Endothelial cell of umbilical vein (primary cell): Measurements from ENCODE around the gene KPTN. TPM values are rescaled to one million over a fixed set of nuclear protein-coding genes. Genes with fewer than 3 reads are reported as not detected.

Experiments
- BruUV-seq: library from RNA; stranded (reverse); fragments of 400-500 nt; replicated peaks from 2 replicates; lab custom pipeline; 2021; lab: Mats Ljungman, UMichigan
- CTCF ChIA-PET: fragments of 300-600, 350-600 bp; sonication (Branson Sonifier 250); formaldehyde crosslinking; loops from one replicate; lab custom pipeline; 2021; ENCODE audit warnings: antibody characterized with exemption, inconsistent platforms; lab: Charles Lee
- POLR2A ChIA-PET: fragments of 300-600, 350-600 bp; sonication (Branson Sonifier 250); formaldehyde crosslinking; loops from one replicate; lab custom pipeline; 2021; ENCODE audit warnings: antibody characterized with exemption, inconsistent platforms; lab: Charles Lee
- DNase-seq: peaks from one replicate; pipeline ENCODE4 v3.0.0-alpha.2; 2011; ENCODE audit warnings: low read depth, low spot score
- FAIRE-seq: peaks from 2 replicates; lab custom pipeline; 2011; peaks lifted over from hg19 to GRCh38; lab: Jason Lieb, UNC
- H2AFZ ChIP-seq: 2 replicates; pipeline ENCODE4 v1.6.0; 2012; ENCODE audit warnings: low read depth, low read length, control low read depth, inconsistent platforms
- H3K27ac ChIP-seq: 2 replicates; pipeline ENCODE4 v1.5.1; 2011; ENCODE audit warnings: low read depth, mild to moderate bottlenecking, control low read depth, low read length, moderate library complexity; ENCODE audit not compliant: insufficient read depth
- H3K27me3 ChIP-seq, 2 experiments: 2 replicates each; pipeline versions ENCODE4 v1.6.0 to v1.6.1; 2011; ENCODE audit warnings: low read length in 2 of 2, mixed read lengths in 1 of 2; ENCODE audit not compliant: control insufficient read depth in 2 of 2, insufficient read depth in 2 of 2
- H3K36me3 ChIP-seq, 2 experiments: 2 replicates in 1 of 2; 3 replicates in 1 of 2; pipeline ENCODE4 v1.5.1; 2011; ENCODE audit warnings: low read length in 2 of 2, mild to moderate bottlenecking in 1 of 2, moderate library complexity in 1 of 2; ENCODE audit not compliant: control insufficient read depth in 2 of 2, insufficient read depth in 2 of 2; ENCODE audit errors: extremely low read depth in 1 of 2
- H3K4me1 ChIP-seq: 3 replicates; pipeline ENCODE4 v1.5.1; 2011; ENCODE audit warnings: mild to moderate bottlenecking, low read length; ENCODE audit not compliant: control insufficient read depth, insufficient read depth; ENCODE audit errors: extremely low read depth
- H3K4me2 ChIP-seq: 2 replicates; pipeline ENCODE4 v1.6.1; 2011; ENCODE audit warnings: low read length, control low read depth, mixed read lengths; ENCODE audit not compliant: insufficient read depth
- H3K4me3 ChIP-seq, 3 experiments: fragments of 200-600 bp in 1 of 3; sonication (generic), shearing (Covaris generic) in 1 of 3; replicated peaks in 1 of 3; 2 replicates each; pipeline ENCODE4 v1.5.1; 2011 to 2016; ENCODE audit warnings: control low read depth in 3 of 3, low read length in 3 of 3, mild to moderate bottlenecking in 2 of 3, inconsistent platforms in 1 of 3, low read depth in 1 of 3, moderate library complexity in 1 of 3; ENCODE audit not compliant: insufficient read depth in 1 of 3
- H3K79me2 ChIP-seq: 2 replicates; pipeline ENCODE4 v1.6.0; 2012; ENCODE audit warnings: low read length, inconsistent platforms; ENCODE audit not compliant: control insufficient read depth, insufficient read depth
- H3K9ac ChIP-seq: replicated peaks from 2 replicates; pipeline ENCODE3; 2011; ENCODE audit warnings: low read length, control low read depth; ENCODE audit not compliant: insufficient read depth; ENCODE audit errors: extremely low read depth
- H3K9me1 ChIP-seq: replicated peaks from 3 replicates; pipeline ENCODE4 v1.6.0; 2011; ENCODE audit warnings: mild to moderate bottlenecking, low read length; ENCODE audit not compliant: control insufficient read depth, insufficient read depth; ENCODE audit errors: extremely low read depth
- H3K9me3 ChIP-seq: replicated peaks from 2 replicates; pipeline ENCODE4 v1.5.1; 2012; ENCODE audit warnings: low read length, inconsistent platforms; ENCODE audit not compliant: control insufficient read depth, insufficient read depth
- H4K20me1 ChIP-seq: replicated peaks from 2 replicates; pipeline ENCODE3; 2011; ENCODE audit warnings: mild to moderate bottlenecking, low read length; ENCODE audit not compliant: control insufficient read depth, insufficient read depth; ENCODE audit errors: extremely low read depth
- EZH2 ChIP-seq: IDR thresholded peaks from 2 replicates; pipeline ENCODE4 v1.6.1; 2012; ENCODE audit warnings: borderline replicate concordance, low read depth, mild to moderate bottlenecking, moderate library complexity, low read length, inconsistent platforms; ENCODE audit not compliant: severe bottlenecking
- FOS ChIP-seq: IDR thresholded peaks from 2 replicates; pipeline ENCODE4 v1.6.1; 2011; ENCODE audit warnings: mild to moderate bottlenecking, low read length, moderate library complexity, borderline replicate concordance; ENCODE audit not compliant: insufficient read depth
- GATA2 ChIP-seq: IDR thresholded peaks from 2 replicates; pipeline ENCODE4 v1.7.0; 2011; ENCODE audit warnings: low read depth, mild to moderate bottlenecking, moderate library complexity, mixed read lengths, low read length; ENCODE audit not compliant: insufficient read length, insufficient read depth
- JUN ChIP-seq: IDR thresholded peaks from 2 replicates; pipeline ENCODE4 v1.6.1; 2011; ENCODE audit warnings: borderline replicate concordance, low read depth; ENCODE audit not compliant: insufficient read length, insufficient read depth
- MYC ChIP-seq: IDR thresholded peaks from one replicate; pipeline ENCODE4 v1.6.1; 2011; ENCODE audit warnings: mild to moderate bottlenecking, low read depth, low read length
- POLR2A ChIP-seq: IDR thresholded peaks from 2 replicates; pipeline ENCODE4 v1.6.1; 2012; ENCODE audit warnings: low read depth, mild to moderate bottlenecking, control low read depth, low read length
- POLR2AphosphoS5 ChIP-seq: IDR thresholded peaks from 2 replicates; pipeline ENCODE4 v1.6.1; 2012; ENCODE audit warnings: low read depth, mild to moderate bottlenecking, control low read depth, low read length, moderate library complexity; ENCODE audit not compliant: insufficient read depth
- dilution Hi-C: fragments of 300-500 bp; cut with MboI; formaldehyde crosslinking; loops from one replicate; pipeline ENCODE4 v1.15.0; 2019; ENCODE audit warnings: low sequenced_read_pairs; ENCODE audit not compliant: extremely low pct_ligation_motif_present
- intact Hi-C: fragments of 100-400 bp; cut with micrococcal nuclease; formaldehyde crosslinking; loops from one replicate; pipeline ENCODE4 v1.10.0; 2022
- polyA plus RNA-seq, 4 experiments: library from polyadenylated mRNA; depleted of rRNA in 3 of 4; stranded (reverse) in 3 of 4; unstranded in 1 of 4; fragments of >200 nt; gene quantifications; 2 replicates each; pipeline versions ENCODE4 v1.2.1 to v1.2.3, GENCODE V29; 2011 to 2012; ENCODE audit warnings: missing spikeins in 1 of 4
- total RNA-seq: library from RNA; stranded (reverse); gene quantifications from 2 replicates; pipeline ENCODE4 v1.2.3, GENCODE V29; 2021
- TF ChIP-seq, protein P1 (sequence below): IDR thresholded peaks from 2 replicates; pipeline ENCODE4 v1.6.1; 2011; ENCODE audit not compliant: insufficient read depth, insufficient read length
- TF ChIP-seq, protein P2 (sequence below), 2 donors: IDR thresholded peaks; 1 replicate in 1 of 2; 2 replicates in 1 of 2; pipeline ENCODE4 v1.5.1; 2011; ENCODE audit warnings: low read length in 2 of 2, mild to moderate bottlenecking in 2 of 2, moderate library complexity in 2 of 2, control low read depth in 1 of 2, inconsistent platforms in 1 of 2, low read depth in 1 of 2; ENCODE audit not compliant: insufficient read depth in 1 of 2; ENCODE audit errors: extremely low read depth in 1 of 2

KPTN gene
- total and polyA plus RNA-seq, 2 donors (not counting 3 experiments of a cell fraction or from before 2014, with no cell fraction given): 14.7 to 15.5 TPM

DNA sequence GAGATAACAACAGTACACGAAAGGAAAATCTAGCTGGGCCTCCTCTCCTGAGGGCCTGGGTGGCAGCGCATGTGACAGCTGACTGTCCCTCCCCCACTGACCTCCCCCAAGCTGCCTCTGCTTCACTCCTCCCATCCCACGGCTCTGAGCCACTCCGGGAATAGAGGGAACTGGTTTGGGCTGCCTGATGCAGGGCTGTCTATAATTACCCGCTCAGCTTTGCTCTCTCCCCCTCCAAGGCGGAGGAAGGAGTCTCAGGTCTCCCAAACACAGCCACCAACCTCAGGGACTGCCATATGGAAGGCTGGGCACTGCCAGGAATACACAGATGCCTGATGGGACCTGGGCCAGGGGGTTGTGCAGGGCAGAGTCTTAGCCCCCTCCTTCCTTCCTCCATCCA lies 23.0 kb upstream of the KPTN start:
- dilution Hi-C loops: no loop called here
- no peak overlapping the region for H3K4me2 ChIP-seq
- ChIA-PET POLR2A (no interaction called here), CTCF (interaction anchor here (0.9 to 1.2 kb wide), 2 partner anchors 8 to 191 kb away, joined by 3 to 4 read pairs; partner anchors contain the start of gene NAPA)
- no peak overlapping the region for H3K9ac ChIP-seq
- no peaks in the 10 kb centered on the region for H3K9me3 ChIP-seq
- FAIRE-seq: no peak
- DNase-seq: no peak
- TF ChIP-seq FOS (no peak), POLR2AphosphoS5 (no peak), POLR2A (no peak), JUN (no peak), GATA2 (no peak), MYC (no peak), EZH2 (no peak)
- TF ChIP-seq, protein P1, sequence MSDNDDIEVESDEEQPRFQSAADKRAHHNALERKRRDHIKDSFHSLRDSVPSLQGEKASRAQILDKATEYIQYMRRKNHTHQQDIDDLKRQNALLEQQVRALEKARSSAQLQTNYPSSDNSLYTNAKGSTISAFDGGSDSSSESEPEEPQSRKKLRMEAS: no peak
- TF ChIP-seq, protein P2, sequence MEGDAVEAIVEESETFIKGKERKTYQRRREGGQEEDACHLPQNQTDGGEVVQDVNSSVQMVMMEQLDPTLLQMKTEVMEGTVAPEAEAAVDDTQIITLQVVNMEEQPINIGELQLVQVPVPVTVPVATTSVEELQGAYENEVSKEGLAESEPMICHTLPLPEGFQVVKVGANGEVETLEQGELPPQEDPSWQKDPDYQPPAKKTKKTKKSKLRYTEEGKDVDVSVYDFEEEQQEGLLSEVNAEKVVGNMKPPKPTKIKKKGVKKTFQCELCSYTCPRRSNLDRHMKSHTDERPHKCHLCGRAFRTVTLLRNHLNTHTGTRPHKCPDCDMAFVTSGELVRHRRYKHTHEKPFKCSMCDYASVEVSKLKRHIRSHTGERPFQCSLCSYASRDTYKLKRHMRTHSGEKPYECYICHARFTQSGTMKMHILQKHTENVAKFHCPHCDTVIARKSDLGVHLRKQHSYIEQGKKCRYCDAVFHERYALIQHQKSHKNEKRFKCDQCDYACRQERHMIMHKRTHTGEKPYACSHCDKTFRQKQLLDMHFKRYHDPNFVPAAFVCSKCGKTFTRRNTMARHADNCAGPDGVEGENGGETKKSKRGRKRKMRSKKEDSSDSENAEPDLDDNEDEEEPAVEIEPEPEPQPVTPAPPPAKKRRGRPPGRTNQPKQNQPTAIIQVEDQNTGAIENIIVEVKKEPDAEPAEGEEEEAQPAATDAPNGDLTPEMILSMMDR (IDR thresholded peaks at IDR 0.05; ENCODE audit: extremely low read depth in 1 of 2, insufficient read depth in 1 of 2, low read depth in 1 of 2, low read length in 2 of 2): no peak
- BruUV-seq: no TSS peak
- H3K4me3 ChIP-seq: no peak overlapping the region
- H3K27me3 ChIP-seq: no peaks in the 10 kb centered on the region
- peaks cover 2 to 6% of the 10 kb centered on the region in 2 experiments for H3K36me3 ChIP-seq
- no peak overlapping the region for H3K27ac ChIP-seq
- H3K4me1 ChIP-seq: peaks cover 11% of the 10 kb centered on the region
- intact Hi-C loops: no loop called here
- H4K20me1 ChIP-seq: no peaks in the 10 kb centered on the region
- peaks cover 47% of the 10 kb centered on the region for H3K79me2 ChIP-seq
- H3K9me1 ChIP-seq: no peaks in the 10 kb centered on the region
- H2AFZ ChIP-seq: no peak overlapping the region
